Upper lobe of left lung (tissue), 4 donors: Measurements from ENCODE around the gene CEP72.

Experiments
- CTCF ChIP-seq, 6 experiments: fragments of 450-650 bp in 4 of 6; fragments of 200-600 bp in 2 of 6; sonication (generic) in 2 of 6; IDR thresholded peaks; one replicate each; pipeline ENCODE4 v1.5.1; 2016 to 2019; ENCODE audit warnings: antibody characterized with exemption in 6 of 6
- EP300 ChIP-seq, 4 donors: sonication (generic); formaldehyde crosslinking; IDR thresholded peaks; one replicate each; pipeline ENCODE4 v1.5.1; 2017; ENCODE audit warnings: antibody characterized with exemption in 4 of 4, control low read depth in 2 of 4
- POLR2AphosphoS5 ChIP-seq, 2 donors: sonication (generic); formaldehyde crosslinking; IDR thresholded peaks; one replicate each; pipeline ENCODE4 v1.5.1; 2017; ENCODE audit warnings: antibody characterized with exemption in 2 of 2

DNA sequence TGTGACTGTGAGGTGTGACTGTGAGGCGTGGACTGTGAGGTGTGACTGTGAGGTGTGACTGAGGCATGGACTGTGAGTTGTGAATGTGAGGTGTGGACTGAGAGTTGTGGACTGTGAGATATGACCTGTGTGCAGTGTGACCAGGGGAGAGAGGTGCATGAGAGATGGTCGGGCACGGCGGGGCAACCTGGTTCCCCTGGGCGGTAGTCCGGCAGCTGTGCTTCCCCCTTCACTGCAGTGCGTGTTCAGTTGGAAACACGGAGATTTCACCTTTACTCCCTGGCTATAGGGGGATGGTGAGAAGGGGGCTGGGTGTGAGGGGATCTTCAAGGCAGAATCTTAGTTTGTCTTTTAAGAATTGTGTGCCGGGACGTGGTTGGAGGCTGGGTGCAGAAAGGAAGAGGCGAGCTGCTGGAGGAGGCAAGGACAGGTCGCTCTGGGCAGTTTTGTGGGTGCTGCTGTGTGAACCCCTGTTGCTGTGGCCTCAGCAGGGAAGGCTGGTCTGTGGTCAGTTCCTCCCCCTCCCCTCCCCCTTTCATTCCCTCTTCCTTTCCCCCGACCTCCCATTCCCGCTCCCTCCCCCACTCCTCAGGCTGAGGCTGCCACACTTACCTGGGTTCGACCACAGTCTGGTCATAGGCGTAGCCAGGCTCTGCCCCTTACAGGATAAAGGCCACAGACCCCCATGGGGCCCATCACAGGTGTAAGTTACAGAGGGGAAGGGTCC lies 39.3 kb downstream of the CEP72 start:
- no peak for TF ChIP-seq EP300 (IDR thresholded peaks at IDR 0.05)
- TF ChIP-seq CTCF (IDR thresholded peaks at IDR 0.05) = no peak
- no peak for TF ChIP-seq POLR2AphosphoS5 (IDR thresholded peaks at IDR 0.05)
